Measurements from ENCODE around the gene COL18A1.
"Not testable (repeated sequence)": the region's sequence is repeated elsewhere in the genome, so short reads cannot be mapped to it uniquely, and the experiment has no call there.

The COL18A1 gene

GRCh38 chr21:45530423-45531113 lies 125.6 kb downstream of the COL18A1 start:
- Histone ChIP-seq H3K36me3 (ENCODE audit: low read depth) (peaks cover 15% of the 10 kb centered on the region), H3K4me1 (ENCODE audit: insufficient read depth, poor library complexity, severe bottlenecking) (no peaks in the 10 kb centered on the region), H3K27ac (ENCODE audit: poor library complexity, severe bottlenecking) (no peak overlapping the region), H3K27me3 (ENCODE audit: insufficient read depth, poor library complexity, severe bottlenecking) (no peaks in the 10 kb centered on the region), H3K4me3 (ENCODE audit: severe bottlenecking) (no peak overlapping the region), H3K9me3 (ENCODE audit: severe bottlenecking) (no peaks in the 10 kb centered on the region)
- DNase-seq (ENCODE audit: low spot score) (peak; percentile 63), ATAC-seq (ENCODE audit: low read depth) (no peak)
- no peak for TF ChIP-seq CTCF (IDR thresholded peaks at IDR 0.05; ENCODE audit: poor library complexity, severe bottlenecking)

DNA sequence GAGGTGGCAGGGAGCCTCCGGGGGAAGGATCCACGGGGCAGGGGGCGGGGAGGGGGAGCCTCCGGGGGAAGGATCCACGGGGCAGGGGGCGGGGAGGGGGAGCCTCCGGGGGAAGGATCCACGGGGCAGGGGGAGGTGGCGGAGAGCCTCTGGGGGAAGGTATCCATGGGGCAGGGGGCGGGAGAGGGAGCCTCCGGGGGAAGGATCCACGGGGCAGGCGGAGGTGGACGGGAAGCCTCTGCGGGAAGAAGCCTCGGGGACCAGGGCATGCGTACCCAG lies 126.1 kb downstream of the COL18A1 start:
- H3K27ac ChIP-seq (ENCODE audit: poor library complexity, severe bottlenecking); H3K4me1 ChIP-seq (ENCODE audit: insufficient read depth, poor library complexity, severe bottlenecking); ATAC-seq (ENCODE audit: low read depth); H3K9me3 ChIP-seq (ENCODE audit: severe bottlenecking); H3K27me3 ChIP-seq (ENCODE audit: insufficient read depth, poor library complexity, severe bottlenecking); DNase-seq (ENCODE audit: low spot score); H3K4me3 ChIP-seq (ENCODE audit: severe bottlenecking): not testable (repeated sequence)
- peaks cover 15% of the 10 kb centered on the region for H3K36me3 ChIP-seq (ENCODE audit: low read depth)

DNA sequence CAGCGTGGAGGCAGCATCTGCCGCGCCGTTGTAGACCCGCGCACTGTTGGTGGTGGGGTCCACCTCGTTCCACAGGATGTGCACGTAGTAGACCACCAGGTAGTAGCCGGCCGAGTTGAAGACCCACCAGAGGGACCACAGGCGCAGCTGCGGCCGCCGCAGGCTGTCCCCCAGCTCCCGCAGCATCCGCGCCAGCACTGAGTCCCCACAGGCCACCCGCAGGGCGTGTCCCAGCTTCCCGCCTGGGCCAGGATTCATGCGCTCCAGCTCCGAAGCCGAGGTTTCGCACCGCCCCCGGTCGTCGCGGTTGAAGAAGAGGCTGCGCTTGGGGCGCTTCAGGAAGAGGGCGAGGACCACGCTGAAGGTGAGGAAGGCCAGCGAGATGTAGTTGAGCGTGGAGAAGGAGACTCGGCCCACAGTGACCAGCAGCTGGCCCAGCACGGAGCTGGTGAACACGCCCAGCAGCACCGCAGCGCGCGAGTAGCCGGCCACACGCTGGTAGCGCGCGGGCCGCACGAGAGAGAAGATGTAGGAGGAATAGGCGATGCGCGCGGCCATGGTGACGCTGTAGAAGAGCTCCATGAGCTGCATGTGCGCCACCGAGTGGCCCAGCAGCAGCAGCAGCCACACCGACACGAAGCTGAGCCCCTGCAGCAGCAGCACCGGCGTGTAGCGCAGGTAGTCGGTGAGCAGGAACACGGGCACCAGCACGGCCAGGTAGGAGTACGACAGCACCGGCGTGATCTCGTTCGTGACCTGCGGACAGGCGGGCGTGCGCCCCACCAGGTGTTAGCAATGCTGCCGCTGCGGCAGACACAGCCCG lies 126.6 kb downstream of the COL18A1 start:
- H3K4me3 ChIP-seq (ENCODE audit: severe bottlenecking), result no peak overlapping the region
- no peak for TF ChIP-seq CTCF (IDR thresholded peaks at IDR 0.05; ENCODE audit: poor library complexity, severe bottlenecking)
- no peaks in the 10 kb centered on the region for H3K27me3 ChIP-seq (ENCODE audit: insufficient read depth, poor library complexity, severe bottlenecking)
- no peaks in the 10 kb centered on the region for H3K9me3 ChIP-seq (ENCODE audit: severe bottlenecking)
- peaks cover 15% of the 10 kb centered on the region for H3K36me3 ChIP-seq (ENCODE audit: low read depth)
- ATAC-seq (ENCODE audit: low read depth), result no peak
- no peaks in the 10 kb centered on the region for H3K4me1 ChIP-seq (ENCODE audit: insufficient read depth, poor library complexity, severe bottlenecking)
- peak; percentile 69 for DNase-seq (ENCODE audit: low spot score)
- H3K27ac ChIP-seq (ENCODE audit: poor library complexity, severe bottlenecking), result no peak overlapping the region

GRCh38 chr21:45532826-45533360 lies 127.9 kb downstream of the COL18A1 start:
- H3K4me1 ChIP-seq (ENCODE audit: insufficient read depth, poor library complexity, severe bottlenecking), result no peaks in the 10 kb centered on the region
- peaks cover 15% of the 10 kb centered on the region for H3K36me3 ChIP-seq (ENCODE audit: low read depth)
- H3K9me3 ChIP-seq (ENCODE audit: severe bottlenecking), result no peaks in the 10 kb centered on the region
- no peaks in the 10 kb centered on the region for H3K27me3 ChIP-seq (ENCODE audit: insufficient read depth, poor library complexity, severe bottlenecking)
- H3K27ac ChIP-seq (ENCODE audit: poor library complexity, severe bottlenecking), result no peak overlapping the region
- DNase-seq (ENCODE audit: low spot score) (peak; percentile 24), ATAC-seq (ENCODE audit: low read depth) (no peak)
- TF ChIP-seq CTCF (IDR thresholded peaks at IDR 0.05; ENCODE audit: poor library complexity, severe bottlenecking), result no peak
- no peak overlapping the region for H3K4me3 ChIP-seq (ENCODE audit: severe bottlenecking)

- peak; percentile 47 for DNase-seq (ENCODE audit: low spot score)
- no peaks in the 10 kb centered on the region for H3K9me3 ChIP-seq (ENCODE audit: severe bottlenecking)
- ATAC-seq (ENCODE audit: low read depth), result no peak
- H3K4me3 ChIP-seq (ENCODE audit: severe bottlenecking), result no peak overlapping the region
- no peaks in the 10 kb centered on the region for H3K27me3 ChIP-seq (ENCODE audit: insufficient read depth, poor library complexity, severe bottlenecking)
- no peak overlapping the region for H3K27ac ChIP-seq (ENCODE audit: poor library complexity, severe bottlenecking)
- peaks cover 15% of the 10 kb centered on the region for H3K36me3 ChIP-seq (ENCODE audit: low read depth)
- H3K4me1 ChIP-seq (ENCODE audit: insufficient read depth, poor library complexity, severe bottlenecking), result no peaks in the 10 kb centered on the region
- no peak for TF ChIP-seq CTCF (IDR thresholded peaks at IDR 0.05; ENCODE audit: poor library complexity, severe bottlenecking)
Observed at GRCh38 chr21:45533361-45533845, 128.4 kb downstream of the COL18A1 start.
